AG09309 (cell line): ENCODE data around the gene XPNPEP2.

ENCODE experiments used
- DNase-seq: peaks from one replicate; pipeline ENCODE4 v3.0.0-alpha.2; 2010; ENCODE audit warnings: low read depth
- H3K4me3 ChIP-seq: 2 replicates; pipeline ENCODE4 v1.5.1; 2011; ENCODE audit warnings: mild to moderate bottlenecking, low read depth, low read length, moderate library complexity; ENCODE audit not compliant: control insufficient read depth
- CTCF ChIP-seq: IDR thresholded peaks from 2 replicates; pipeline ENCODE4 v1.5.1; 2011; ENCODE audit warnings: mild to moderate bottlenecking, low read depth, low read length, inconsistent platforms; ENCODE audit not compliant: insufficient read depth, control insufficient read depth; ENCODE audit errors: missing control alignments

The XPNPEP2 gene

GRCh38 chrX:129781680-129782495 is 43.1 kb downstream of the XPNPEP2 start:
- no peak for DNase-seq
- no peak for TF ChIP-seq CTCF
- H3K4me3 ChIP-seq = no peak overlapping the region

GRCh38 chrX:129782706-129783105 is 43.9 kb downstream of the XPNPEP2 start:
- TF ChIP-seq CTCF = no peak
- no peak for DNase-seq
- H3K4me3 ChIP-seq = no peak overlapping the region

GRCh38 chrX:129783291-129783713 is 44.5 kb downstream of the XPNPEP2 start:
- H3K4me3 ChIP-seq = no peak overlapping the region
- no peak for TF ChIP-seq CTCF
- DNase-seq = no peak

- no peak overlapping the region for H3K4me3 ChIP-seq
- no peak for DNase-seq
- no peak for TF ChIP-seq CTCF
Observed at GRCh38 chrX:129784371-129784770, 45.6 kb downstream of the XPNPEP2 start.

- no peak for DNase-seq
- no peak for TF ChIP-seq CTCF
- H3K4me3 ChIP-seq = no peak overlapping the region
Observed at GRCh38 chrX:129785160-129785947, 46.6 kb downstream of the XPNPEP2 start.

GRCh38 chrX:129786210-129786651 is 47.5 kb downstream of the XPNPEP2 start:
- no peak for DNase-seq
- TF ChIP-seq CTCF = no peak
- no peak overlapping the region for H3K4me3 ChIP-seq
